PC-3 (cell line): ENCODE results near the gene YWHAG.

Experiments
- CTCF ChIP-seq: fragments of 300-600 bp; sonication (generic); conservative IDR thresholded peaks from 2 replicates; pipeline ENCODE4 v1.5.1; 2017; ENCODE audit warnings: antibody characterized with exemption, low read depth, mild to moderate bottlenecking, low read length
- EZH2 ChIP-seq: fragments of 300-600 bp; sonication (generic); IDR thresholded peaks from one replicate; pipeline ENCODE4 v1.6.1; 2017; ENCODE audit warnings: antibody characterized with exemption, mild to moderate bottlenecking, low read length; ENCODE audit not compliant: unreplicated experiment

GRCh38 chr7:76351372-76351771 lies 7.4 kb downstream of the YWHAG start:
- TF ChIP-seq CTCF (no peak), EZH2 (no peak)
